Epidermal melanocyte (primary cell): ENCODE data around the gene CALR3.
A peak's percentile ranks its signal among the peaks of the same experiment; 100 is the strongest.
"Not testable (repeated sequence)": the region's sequence is repeated elsewhere in the genome, so short reads cannot be mapped to it uniquely, and the experiment has no call there.

ENCODE experiments used
- DNase-seq: peaks from one replicate; pipeline ENCODE4 v3.0.0; 2011; ENCODE audit warnings: low spot score; ENCODE audit not compliant: insufficient read length

Gene CALR3, protein sequence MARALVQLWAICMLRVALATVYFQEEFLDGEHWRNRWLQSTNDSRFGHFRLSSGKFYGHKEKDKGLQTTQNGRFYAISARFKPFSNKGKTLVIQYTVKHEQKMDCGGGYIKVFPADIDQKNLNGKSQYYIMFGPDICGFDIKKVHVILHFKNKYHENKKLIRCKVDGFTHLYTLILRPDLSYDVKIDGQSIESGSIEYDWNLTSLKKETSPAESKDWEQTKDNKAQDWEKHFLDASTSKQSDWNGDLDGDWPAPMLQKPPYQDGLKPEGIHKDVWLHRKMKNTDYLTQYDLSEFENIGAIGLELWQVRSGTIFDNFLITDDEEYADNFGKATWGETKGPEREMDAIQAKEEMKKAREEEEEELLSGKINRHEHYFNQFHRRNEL

DNA sequence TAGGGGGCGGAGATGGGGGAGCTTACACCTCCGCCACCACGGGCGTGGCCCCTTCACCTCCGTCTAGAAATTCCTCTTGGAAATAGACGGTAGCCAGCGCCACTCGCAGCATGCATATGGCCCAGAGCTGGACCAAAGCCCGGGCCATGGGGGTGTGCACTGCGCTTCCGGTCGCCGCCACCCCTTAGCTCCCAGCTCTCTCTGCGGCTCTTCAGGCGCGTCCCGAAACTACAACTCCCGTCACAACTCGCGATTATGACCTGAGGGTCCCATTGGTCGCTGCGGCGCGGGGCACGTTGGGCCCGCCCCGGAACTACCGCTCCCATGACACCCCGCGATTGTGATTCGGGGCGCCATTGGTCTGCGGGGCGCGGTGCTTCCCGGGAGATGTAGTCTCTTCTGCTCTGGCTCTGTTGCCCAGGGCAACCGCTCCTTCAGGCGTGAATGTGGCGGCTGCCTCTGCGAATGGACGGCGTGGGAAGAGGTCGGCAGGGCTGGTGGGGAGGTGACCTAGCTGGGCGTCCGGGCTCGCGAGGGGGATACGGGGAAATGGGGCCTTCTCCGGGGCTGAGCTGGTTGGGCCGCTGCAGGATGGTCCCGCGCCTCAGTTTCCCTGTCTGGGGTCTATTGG, at the start of gene CALR3, which contains the start of gene C19orf44:
CALR3 (minus strand) TSS at position 186 of the 631 bp plus-strand sequence; CDS start at position 148, 38 bp downstream.
C19orf44 (plus strand) TSS at position 413 of the 631 bp plus-strand sequence. CDS start 4,399 bp downstream, outside the sequence.
- peak; percentile 81 for DNase-seq

- DNase-seq = no peak
Observed at GRCh38 chr19:16544473-16545231, 48.7 kb upstream of the CALR3 start.

DNA sequence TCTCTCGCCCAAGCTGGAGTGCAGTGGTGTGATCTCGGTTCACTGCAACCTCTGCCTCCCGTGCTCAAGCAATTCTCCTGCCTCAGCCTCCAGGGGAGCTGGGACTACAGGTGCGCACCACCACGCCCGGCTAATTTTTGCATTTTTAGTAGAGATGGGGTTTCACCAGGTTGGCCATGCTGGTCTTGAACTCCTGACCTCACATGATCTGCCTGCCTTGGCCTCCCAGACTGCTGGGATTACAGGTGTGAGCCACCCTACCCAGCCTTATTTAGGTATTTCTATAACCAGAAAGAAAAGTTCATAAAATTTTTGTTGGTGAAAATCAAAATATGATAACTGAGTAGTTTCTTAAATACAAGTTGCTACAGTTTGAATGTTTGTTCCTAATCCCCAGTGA, 47.8 kb upstream of the CALR3 start:
- not testable (repeated sequence) for DNase-seq

GRCh38 chr19:16542910-16543472, 47.0 kb upstream of the CALR3 start:
- no peak for DNase-seq

GRCh38 chr19:16542045-16542909, 46.3 kb upstream of the CALR3 start, which contains the start of gene CHERP:
CHERP (minus strand) TSS chr19:16542437; CDS start chr19:16542378, 59 bp downstream.
- DNase-seq = peak; percentile 88

- DNase-seq = no peak
Observed at GRCh38 chr19:16541526-16542044, 45.6 kb upstream of the CALR3 start.

DNA sequence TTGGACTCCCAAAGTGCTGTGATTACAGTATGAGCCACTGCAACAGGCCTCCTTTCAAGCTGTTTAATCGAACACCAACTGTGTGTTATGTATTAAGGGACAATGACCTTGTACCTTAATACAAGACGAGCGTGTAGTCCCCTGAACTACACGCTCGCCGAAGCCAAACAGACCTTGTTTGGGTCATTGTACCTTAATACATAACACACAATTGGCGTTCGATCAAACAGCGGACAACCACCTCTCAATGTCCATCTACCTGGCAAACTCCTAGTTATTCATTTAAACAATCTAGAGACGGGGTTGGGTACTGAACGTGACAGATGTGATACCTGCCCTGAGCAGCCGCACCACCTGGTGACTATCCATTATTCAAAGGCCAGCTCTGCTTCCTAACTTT, 45.0 kb upstream of the CALR3 start:
- DNase-seq = no peak

DNA sequence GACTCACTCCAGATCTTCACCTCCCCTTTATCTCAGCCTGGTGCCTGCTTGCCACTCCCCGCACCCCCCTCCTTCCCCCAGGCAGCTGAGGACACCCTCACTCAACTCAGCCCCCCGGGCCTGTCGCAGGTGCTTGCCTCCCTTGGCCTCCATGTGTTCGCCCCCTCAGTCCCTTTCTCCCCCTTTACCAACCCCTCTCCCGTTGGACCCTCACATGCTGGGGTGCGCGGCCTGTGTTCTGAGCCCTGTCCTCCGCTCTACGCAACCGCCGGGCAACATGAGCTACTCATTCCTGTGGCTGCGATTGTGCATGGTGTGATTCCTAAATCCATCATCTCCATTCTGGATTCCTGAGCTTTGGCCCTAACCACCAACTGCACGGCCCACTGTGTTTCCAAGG, 41.1 kb upstream of the CALR3 start:
- DNase-seq = no peak

GRCh38 chr19:16536130-16536529, 40.2 kb upstream of the CALR3 start:
- DNase-seq = no peak

DNA sequence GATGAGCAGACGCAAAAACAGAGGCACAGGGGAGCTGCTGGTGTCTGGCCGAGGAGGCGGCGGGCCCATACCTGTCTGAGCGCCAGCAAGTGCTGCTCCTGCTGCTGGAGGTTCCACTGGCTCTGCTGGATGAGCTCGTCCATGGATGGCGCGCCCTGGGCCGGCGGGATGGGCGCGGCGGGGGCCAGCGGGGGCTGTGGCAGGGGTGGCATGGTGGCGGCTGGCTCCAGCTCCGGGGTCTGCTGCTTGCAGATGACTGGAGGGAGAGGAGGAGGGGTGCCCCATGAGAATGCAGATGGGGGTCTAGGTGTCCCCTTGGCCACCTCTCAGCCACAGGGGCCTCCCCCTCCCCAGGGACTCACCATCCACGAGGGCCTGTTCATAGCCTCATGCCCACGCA, 39.4 kb upstream of the CALR3 start:
- no peak for DNase-seq

GRCh38 chr19:16532440-16533234, 36.7 kb upstream of the CALR3 start:
- no peak for DNase-seq

DNA sequence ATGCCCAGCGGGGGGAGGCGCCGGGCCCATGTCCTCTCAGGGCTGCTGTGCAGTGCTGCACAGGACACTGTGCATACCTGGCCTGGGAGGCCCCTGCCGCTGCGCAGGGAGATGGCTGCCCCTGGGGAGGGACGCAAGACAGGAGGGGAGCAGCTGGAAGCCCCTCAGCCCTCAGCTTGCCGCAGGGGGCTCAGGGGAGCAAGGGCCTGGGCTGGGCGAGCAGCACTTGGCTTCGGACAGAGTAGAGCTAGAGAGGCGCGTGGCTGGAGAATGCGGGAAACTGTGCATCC, 35.4 kb upstream of the CALR3 start:
- no peak for DNase-seq

- no peak for DNase-seq
Observed at GRCh38 chr19:16530540-16531379, 34.8 kb upstream of the CALR3 start.

DNA sequence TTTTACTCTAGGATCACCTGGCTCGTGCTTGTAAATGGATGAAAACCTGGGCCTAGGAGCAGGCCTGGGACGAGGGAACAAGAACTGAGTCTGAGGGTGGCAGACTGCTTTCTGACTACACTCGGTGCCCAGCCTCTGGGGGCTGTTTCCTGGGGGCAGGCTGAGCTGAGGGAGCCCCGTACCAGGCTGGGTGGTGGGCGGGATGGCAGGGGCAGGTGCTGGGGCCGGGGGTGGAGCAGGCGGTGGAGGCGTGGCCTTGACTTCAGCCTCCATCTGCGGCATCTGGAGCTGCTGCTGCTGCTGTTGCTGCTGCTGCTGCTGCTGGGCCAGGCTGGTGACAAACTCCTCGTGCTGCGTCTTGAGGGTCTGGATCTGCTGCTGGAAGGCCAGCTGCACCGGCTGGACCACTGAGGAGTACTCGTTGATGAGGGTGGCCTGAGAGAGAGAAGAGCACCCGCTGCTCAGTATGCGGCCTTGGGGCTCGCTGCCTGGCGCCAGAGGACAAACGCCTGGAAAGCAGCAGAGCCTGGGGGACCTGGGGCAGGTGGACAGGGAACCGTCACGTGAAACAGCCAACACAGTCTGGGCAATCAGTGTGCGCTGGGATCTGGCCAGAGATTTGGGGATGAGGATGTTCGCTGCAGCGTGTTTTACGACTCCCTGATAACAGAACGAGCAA, 33.6 kb upstream of the CALR3 start:
- no peak for DNase-seq

DNA sequence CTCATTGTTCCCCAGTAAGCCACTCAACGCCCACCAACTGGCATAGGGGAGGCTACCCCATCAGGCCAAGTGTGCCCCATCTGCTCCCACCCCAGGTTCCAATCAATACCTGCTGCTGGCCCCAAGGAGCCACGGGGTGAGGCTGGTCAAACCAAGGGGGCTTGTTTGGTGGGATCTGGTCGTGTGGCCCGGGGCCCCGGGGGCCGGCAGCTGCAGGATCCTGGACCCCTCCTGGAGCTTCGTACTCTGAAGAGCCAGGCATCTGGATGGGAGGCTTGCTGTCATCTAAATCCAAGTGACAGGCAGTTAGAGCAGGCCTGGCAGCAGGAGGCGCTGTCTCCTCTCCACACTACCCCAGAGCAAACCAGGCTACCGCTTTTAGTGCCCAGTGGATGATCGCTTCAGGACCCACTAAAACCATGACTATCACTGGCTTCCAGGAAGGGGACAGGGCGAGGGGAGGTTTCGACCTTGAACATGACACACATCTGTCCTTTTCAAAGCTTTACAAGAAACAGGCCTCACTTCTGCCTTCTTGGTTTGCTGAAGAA, 32.1 kb upstream of the CALR3 start:
- no peak for DNase-seq

- no peak for DNase-seq
Observed at GRCh38 chr19:16527334-16527935, 31.5 kb upstream of the CALR3 start.

DNA sequence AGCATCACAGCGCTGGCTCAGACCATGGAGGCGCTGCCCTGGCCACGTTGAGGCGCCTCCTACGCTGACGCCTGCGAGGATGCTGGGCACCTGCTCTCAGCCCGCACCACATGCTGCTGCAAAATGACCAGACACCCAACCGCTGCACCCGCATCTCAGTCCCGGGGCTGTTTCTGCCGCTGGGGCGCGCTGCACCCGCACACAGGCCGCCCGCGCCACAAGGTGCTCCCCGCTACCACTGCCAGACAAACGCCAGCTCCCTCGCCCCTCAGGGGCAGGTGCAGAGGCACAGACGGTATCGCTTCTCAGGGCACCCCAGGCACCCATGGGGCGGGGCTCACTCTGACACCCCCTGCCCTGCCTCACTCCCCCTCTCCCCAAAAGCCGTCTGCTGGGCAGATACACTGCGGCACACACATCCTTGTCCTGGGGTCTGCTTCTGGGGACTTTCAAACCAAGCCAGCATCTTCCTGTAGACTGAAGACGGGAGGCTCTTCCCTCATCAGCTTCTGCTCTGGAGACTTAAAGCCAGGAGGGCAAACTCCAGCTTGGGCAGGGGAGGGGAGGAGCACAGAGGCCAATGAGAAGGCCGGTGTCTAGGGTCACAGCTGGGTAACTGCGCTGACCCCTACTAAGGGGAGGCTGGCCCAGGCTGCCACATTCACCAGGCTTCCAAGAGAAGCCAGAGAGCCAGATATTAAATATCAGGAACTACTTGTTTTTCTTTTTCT, 29.9 kb upstream of the CALR3 start:
- no peak for DNase-seq
